ENCODE measurements around the gene ANKRD23.
"Not testable (repeated sequence)": the region's sequence is repeated elsewhere in the genome, so short reads cannot be mapped to it uniquely, and the experiment has no call there.

Gene ANKRD23

GRCh38 chr2:96876269-96877041, 32.6 kb upstream of the ANKRD23 start:
- no peak for DNase-seq

- DNase-seq, result no peak
These were observed 31.9 kb upstream of the ANKRD23 start for GRCh38 chr2:96875498-96876268.

GRCh38 chr2:96874198-96874831, 30.5 kb upstream of the ANKRD23 start:
- no peak for DNase-seq

- no peak for DNase-seq
These were observed 29.9 kb upstream of the ANKRD23 start for GRCh38 chr2:96873651-96874096.

- DNase-seq, result no peak
These were observed 28.9 kb upstream of the ANKRD23 start for GRCh38 chr2:96872591-96873349.

GRCh38 chr2:96870626-96871255, 26.9 kb upstream of the ANKRD23 start:
- DNase-seq, result peak; percentile 44

GRCh38 chr2:96869822-96870625, 26.2 kb upstream of the ANKRD23 start, which contains the start of gene SEMA4C:
TSS of gene SEMA4C (minus strand) at chr2:96870080. CDS start at chr2:96867886, 2,194 bp downstream.
- peak; percentile 55 for DNase-seq

- no peak for DNase-seq
These were observed 25.5 kb upstream of the ANKRD23 start for GRCh38 chr2:96869281-96869821.

- peak; percentile 33 for DNase-seq
These were observed 24.9 kb upstream of the ANKRD23 start for GRCh38 chr2:96868555-96869280.

- no peak for DNase-seq
These were observed 24.1 kb upstream of the ANKRD23 start for GRCh38 chr2:96867756-96868554.

GRCh38 chr2:96866986-96867755, 23.4 kb upstream of the ANKRD23 start:
- DNase-seq, result no peak

GRCh38 chr2:96866586-96866985, 22.8 kb upstream of the ANKRD23 start:
- DNase-seq, result no peak

- no peak for DNase-seq
These were observed 22.3 kb upstream of the ANKRD23 start for GRCh38 chr2:96866149-96866548.

- no peak for DNase-seq
These were observed 21.8 kb upstream of the ANKRD23 start for GRCh38 chr2:96865654-96866053.

- DNase-seq, result no peak
These were observed 20.7 kb upstream of the ANKRD23 start for GRCh38 chr2:96864343-96865091.

GRCh38 chr2:96863575-96864342, 19.9 kb upstream of the ANKRD23 start:
- no peak for DNase-seq

- DNase-seq, result not testable (repeated sequence)
These were observed 19.2 kb upstream of the ANKRD23 start for GRCh38 chr2:96863056-96863455.

All from NCI-H774 (cell line).